Activated T-cell treated with anti-CD3 and anti-CD28 coated beads for 1 hour (primary cell): Measurements from ENCODE around the gene EMC7.
A peak's percentile ranks its signal among the peaks of the same experiment; 100 is the strongest.

Source experiments
- DNase-seq: peaks from one replicate; pipeline ENCODE4 v3.0.0-alpha.2; 2020; ENCODE audit warnings: low read depth

Gene EMC7

DNA sequence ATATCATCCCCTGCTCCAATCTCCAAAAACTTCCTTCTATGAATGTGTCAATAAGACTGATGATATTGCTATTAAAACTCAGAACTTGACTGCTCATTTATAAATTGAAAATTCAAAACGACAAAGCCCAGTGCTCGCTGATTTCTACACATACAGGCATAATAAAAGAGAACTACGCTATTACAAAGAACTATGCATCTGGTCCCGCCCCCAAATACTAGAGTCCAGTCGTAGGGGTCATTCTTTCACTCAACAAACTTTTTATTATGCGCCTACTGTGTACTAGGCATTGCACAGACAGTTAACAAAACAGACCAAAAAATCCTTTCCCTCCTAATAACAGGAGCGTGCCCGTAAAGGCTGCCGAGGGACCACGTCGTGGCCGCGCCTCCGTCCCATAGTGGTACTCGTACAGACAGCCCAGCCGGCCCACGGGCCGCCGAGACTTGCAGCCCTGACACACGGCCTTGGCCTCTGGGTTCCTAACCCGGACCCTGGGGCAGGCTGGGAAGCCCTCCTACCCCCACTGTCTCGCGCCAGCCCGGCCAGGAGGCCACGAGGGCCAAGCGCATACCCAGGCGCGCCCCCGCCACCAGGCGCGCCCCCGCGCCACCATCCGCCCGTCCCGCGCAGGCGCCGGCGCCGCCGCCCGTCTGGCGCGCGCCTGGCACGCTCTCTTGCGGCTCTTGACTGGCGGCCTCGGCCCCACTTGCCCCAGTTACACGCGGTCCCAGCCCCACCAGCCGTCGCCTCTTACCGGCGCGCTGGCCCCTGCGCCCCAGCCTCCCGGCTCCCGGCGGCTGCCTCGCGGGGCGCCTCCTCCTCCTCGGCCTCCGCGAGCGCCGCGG is 63.4 kb downstream of the EMC7 start:
- peak; percentile 55 for DNase-seq
